Transverse colon (tissue), 3 donors: ENCODE measurements around the gene RMDN2.

Source experiments
- POLR2A ChIP-seq: fragments of 450-650 bp; IDR thresholded peaks from one replicate; pipeline ENCODE4 v1.6.1; 2016; ENCODE audit warnings: antibody characterized with exemption, mild to moderate bottlenecking, moderate library complexity
- TF ChIP-seq, protein P1 (sequence below), 5 experiments: fragments of 200-600 bp in 3 of 5; fragments of 450-650 bp in 2 of 5; sonication (generic) in 3 of 5; IDR thresholded peaks; 1 replicate in 2 of 5; 2 replicates in 3 of 5; pipeline ENCODE4 v1.5.1; 2016 to 2017; ENCODE audit warnings: antibody characterized with exemption in 5 of 5, inconsistent platforms in 3 of 5, mild to moderate bottlenecking in 2 of 5, moderate library complexity in 1 of 5

DNA sequence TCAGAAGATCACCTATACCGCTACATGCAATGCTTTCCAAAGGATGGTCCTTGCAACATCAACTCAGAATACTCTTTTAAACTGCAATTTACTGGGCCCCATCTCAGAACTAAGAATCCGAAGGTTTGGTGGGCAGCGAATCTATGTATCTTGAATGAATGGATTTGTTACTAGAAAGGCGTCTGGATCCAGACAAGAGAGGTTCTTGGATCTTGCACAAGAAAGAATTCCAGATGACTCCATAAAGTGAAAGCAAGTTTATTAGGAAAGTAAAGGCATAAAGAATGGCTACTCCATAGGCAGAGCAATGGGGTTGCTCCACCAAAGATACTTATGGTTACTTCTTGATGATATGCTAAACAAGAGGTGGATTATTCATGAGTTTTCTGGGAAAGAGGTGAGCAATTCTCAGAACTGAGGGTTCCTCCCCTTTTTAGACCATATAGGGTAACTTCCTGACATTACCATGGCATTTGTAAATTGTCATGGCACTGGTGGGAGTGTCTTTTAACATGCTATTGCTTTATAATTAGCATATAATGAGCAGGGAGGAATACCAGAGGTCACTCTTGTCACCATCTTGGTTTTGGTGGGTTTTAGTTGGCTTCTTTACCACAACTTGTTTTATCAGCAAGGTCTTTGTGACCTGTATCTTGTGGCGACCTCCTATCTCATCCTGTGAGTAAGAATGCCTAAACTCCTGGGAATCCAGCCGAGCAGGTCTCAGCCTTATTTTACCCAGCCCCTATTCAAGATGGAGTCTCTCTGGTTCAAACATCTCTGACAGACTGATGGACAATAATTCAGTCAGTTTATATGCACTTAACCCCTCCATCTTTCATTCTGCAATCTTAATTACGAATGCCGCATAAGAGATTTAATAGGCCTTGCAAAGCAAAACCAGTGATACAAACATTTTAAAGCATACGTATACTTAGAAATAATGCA is 7.5 kb upstream of the RMDN2 start:
- no peak for TF ChIP-seq POLR2A
- TF ChIP-seq, protein P1, sequence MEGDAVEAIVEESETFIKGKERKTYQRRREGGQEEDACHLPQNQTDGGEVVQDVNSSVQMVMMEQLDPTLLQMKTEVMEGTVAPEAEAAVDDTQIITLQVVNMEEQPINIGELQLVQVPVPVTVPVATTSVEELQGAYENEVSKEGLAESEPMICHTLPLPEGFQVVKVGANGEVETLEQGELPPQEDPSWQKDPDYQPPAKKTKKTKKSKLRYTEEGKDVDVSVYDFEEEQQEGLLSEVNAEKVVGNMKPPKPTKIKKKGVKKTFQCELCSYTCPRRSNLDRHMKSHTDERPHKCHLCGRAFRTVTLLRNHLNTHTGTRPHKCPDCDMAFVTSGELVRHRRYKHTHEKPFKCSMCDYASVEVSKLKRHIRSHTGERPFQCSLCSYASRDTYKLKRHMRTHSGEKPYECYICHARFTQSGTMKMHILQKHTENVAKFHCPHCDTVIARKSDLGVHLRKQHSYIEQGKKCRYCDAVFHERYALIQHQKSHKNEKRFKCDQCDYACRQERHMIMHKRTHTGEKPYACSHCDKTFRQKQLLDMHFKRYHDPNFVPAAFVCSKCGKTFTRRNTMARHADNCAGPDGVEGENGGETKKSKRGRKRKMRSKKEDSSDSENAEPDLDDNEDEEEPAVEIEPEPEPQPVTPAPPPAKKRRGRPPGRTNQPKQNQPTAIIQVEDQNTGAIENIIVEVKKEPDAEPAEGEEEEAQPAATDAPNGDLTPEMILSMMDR (IDR thresholded peaks at IDR 0.05) = no peak
